Activated naive CD4-positive, alpha-beta T cell treated with anti-CD3 and anti-CD28 coated beads, Interleukin-2, amount 50 U/mL, for 24 hours (primary cell): Measurements from ENCODE around the gene MYH10.
A peak's percentile ranks its signal among the peaks of the same experiment; 100 is the strongest.

Experiments used
- H3K27ac Mint-ChIP-seq: one replicate; pipeline ENCODE4 v1.8.0; 2021; ENCODE audit warnings: mild to moderate bottlenecking, mixed read lengths
- H3K27me3 Mint-ChIP-seq: one replicate; pipeline ENCODE4 v1.8.0; 2021; ENCODE audit warnings: mixed read lengths
- H3K36me3 Mint-ChIP-seq: one replicate; pipeline ENCODE4 v1.8.0; 2021; ENCODE audit warnings: mixed read lengths
- H3K4me1 Mint-ChIP-seq: one replicate; pipeline ENCODE4 v1.8.0; 2021; ENCODE audit warnings: mixed read lengths
- H3K4me3 Mint-ChIP-seq: one replicate; pipeline ENCODE4 v1.8.0; 2021; ENCODE audit warnings: mild to moderate bottlenecking, mixed read lengths
- H3K9me3 Mint-ChIP-seq: one replicate; pipeline ENCODE4 v1.8.0; 2021; ENCODE audit warnings: mixed read lengths

The MYH10 gene

DNA sequence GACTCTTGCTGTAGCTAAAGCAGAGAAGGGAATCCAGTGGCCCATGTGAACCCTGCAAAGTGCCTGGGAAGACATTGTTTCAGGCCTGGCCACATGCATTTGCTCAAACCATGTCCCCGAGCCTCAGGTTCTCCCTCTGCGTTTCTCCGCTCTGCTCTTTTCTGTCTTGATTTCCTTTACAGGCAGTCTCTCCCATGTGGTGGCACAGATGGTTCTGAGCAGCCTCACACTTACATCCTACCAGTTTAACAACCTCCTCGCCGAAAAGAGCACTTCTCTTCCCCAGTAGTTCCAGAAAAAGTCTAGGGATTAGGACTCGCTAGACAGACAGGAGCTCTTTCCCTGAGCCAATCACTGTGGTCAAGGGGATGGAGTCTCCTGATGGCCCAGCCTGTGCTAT is 28.3 kb upstream of the MYH10 start:
- H3K27ac Mint-ChIP-seq, result no peak overlapping the region
- H3K27me3 Mint-ChIP-seq, result no peaks in the 10 kb centered on the region
- H3K4me3 Mint-ChIP-seq, result no peak overlapping the region
- no peaks in the 10 kb centered on the region for H3K36me3 Mint-ChIP-seq
- H3K9me3 Mint-ChIP-seq, result peaks cover 5% of the 10 kb centered on the region
- no peaks in the 10 kb centered on the region for H3K4me1 Mint-ChIP-seq

- Mint-ChIP-seq H3K36me3 (no peaks in the 10 kb centered on the region), H3K27me3 (no peaks in the 10 kb centered on the region), H3K27ac (no peak overlapping the region), H3K9me3 (peaks cover 5% of the 10 kb centered on the region), H3K4me3 (no peak overlapping the region), H3K4me1 (no peaks in the 10 kb centered on the region)
Measured at GRCh38 chr17:8656693-8657092, 26.2 kb upstream of the MYH10 start.

- H3K9me3 Mint-ChIP-seq, result peaks cover 5% of the 10 kb centered on the region
- H3K4me1 Mint-ChIP-seq, result no peaks in the 10 kb centered on the region
- H3K36me3 Mint-ChIP-seq, result no peaks in the 10 kb centered on the region
- H3K27ac Mint-ChIP-seq, result no peak overlapping the region
- no peak overlapping the region for H3K4me3 Mint-ChIP-seq
- H3K27me3 Mint-ChIP-seq, result peaks cover 5% of the 10 kb centered on the region
Measured at GRCh38 chr17:8654822-8655221, 24.3 kb upstream of the MYH10 start.

GRCh38 chr17:8651013-8651412 is 20.5 kb upstream of the MYH10 start:
- Mint-ChIP-seq H3K27ac (no peak overlapping the region), H3K9me3 (no peaks in the 10 kb centered on the region), H3K36me3 (no peaks in the 10 kb centered on the region), H3K4me3 (no peak overlapping the region), H3K27me3 (peaks cover 9% of the 10 kb centered on the region), H3K4me1 (no peaks in the 10 kb centered on the region)

GRCh38 chr17:8650119-8650499 is 19.6 kb upstream of the MYH10 start:
- Mint-ChIP-seq H3K4me1 (no peaks in the 10 kb centered on the region), H3K36me3 (no peaks in the 10 kb centered on the region), H3K27me3 (peaks cover 11% of the 10 kb centered on the region), H3K9me3 (no peaks in the 10 kb centered on the region), H3K4me3 (no peak overlapping the region), H3K27ac (no peak overlapping the region)

GRCh38 chr17:8649157-8650118 is 18.9 kb upstream of the MYH10 start:
- H3K4me1 Mint-ChIP-seq, result no peaks in the 10 kb centered on the region
- H3K4me3 Mint-ChIP-seq, result no peak overlapping the region
- H3K27me3 Mint-ChIP-seq, result peaks cover 11% of the 10 kb centered on the region
- H3K36me3 Mint-ChIP-seq, result no peaks in the 10 kb centered on the region
- no peaks in the 10 kb centered on the region for H3K9me3 Mint-ChIP-seq
- H3K27ac Mint-ChIP-seq, result no peak overlapping the region

- Mint-ChIP-seq H3K27me3 (peaks cover 15% of the 10 kb centered on the region), H3K27ac (no peak overlapping the region), H3K4me3 (no peak overlapping the region), H3K36me3 (no peaks in the 10 kb centered on the region), H3K9me3 (no peaks in the 10 kb centered on the region), H3K4me1 (no peaks in the 10 kb centered on the region)
Measured at GRCh38 chr17:8647956-8648355, 17.4 kb upstream of the MYH10 start.

DNA sequence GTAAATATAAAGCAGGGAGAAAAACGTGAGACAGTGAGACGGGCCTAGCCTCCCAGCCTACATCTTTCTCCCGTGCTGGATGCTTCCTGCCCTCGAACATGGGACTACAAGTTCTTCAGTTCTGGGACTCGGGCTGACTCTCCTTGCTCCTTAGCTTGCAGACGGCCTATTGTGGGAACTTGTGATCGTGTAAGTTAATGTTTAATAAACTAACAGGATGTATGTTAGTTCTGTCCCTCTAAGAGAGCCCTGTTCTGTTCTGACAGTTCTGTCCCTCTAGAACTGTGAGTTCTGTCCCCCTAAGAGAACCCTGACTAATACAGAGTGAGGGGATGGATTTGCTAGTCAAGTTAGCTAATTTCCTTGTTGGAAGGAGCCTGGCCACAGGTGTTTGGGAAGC is 16.7 kb upstream of the MYH10 start:
- no peaks in the 10 kb centered on the region for H3K4me1 Mint-ChIP-seq
- H3K9me3 Mint-ChIP-seq, result no peaks in the 10 kb centered on the region
- no peaks in the 10 kb centered on the region for H3K36me3 Mint-ChIP-seq
- H3K4me3 Mint-ChIP-seq, result no peak overlapping the region
- no peak overlapping the region for H3K27ac Mint-ChIP-seq
- H3K27me3 Mint-ChIP-seq, result peaks cover 15% of the 10 kb centered on the region

GRCh38 chr17:8644507-8644902 is 14.0 kb upstream of the MYH10 start:
- no peaks in the 10 kb centered on the region for H3K4me1 Mint-ChIP-seq
- H3K27me3 Mint-ChIP-seq, result peaks cover 11% of the 10 kb centered on the region
- H3K27ac Mint-ChIP-seq, result no peak overlapping the region
- no peaks in the 10 kb centered on the region for H3K9me3 Mint-ChIP-seq
- H3K4me3 Mint-ChIP-seq, result no peak overlapping the region
- no peaks in the 10 kb centered on the region for H3K36me3 Mint-ChIP-seq

DNA sequence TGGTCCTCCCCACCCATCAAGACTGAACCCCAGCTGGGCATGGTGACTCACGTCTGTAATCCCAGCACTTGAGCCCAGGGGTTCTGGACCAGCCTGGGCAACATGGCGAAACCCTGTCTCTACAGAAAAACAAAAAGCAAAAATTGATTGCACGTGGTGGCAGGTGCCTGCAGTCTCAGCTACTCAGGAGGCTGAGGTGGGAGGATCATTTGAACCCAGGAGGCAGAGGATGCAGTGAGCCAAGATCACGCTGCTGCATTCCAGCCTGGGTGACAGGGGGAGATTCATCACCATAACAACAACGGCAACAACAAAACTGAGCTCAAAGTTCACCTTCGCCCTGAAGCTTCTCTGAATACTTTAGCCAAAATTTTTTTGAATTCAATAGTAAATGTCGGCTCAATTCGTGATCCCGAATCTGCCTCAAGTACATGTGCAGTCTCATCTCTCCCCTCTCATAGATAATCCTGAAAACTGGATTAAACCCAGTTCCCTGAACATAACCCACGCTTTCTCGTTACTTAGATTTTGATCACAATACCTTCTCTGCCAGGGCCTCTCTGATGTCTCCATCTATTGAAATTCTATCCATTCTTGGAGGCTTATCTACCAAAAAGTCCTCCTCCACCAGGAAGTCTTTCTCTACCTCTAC is 13.5 kb upstream of the MYH10 start:
- Mint-ChIP-seq H3K36me3 (no peaks in the 10 kb centered on the region), H3K27ac (no peak overlapping the region), H3K4me1 (no peaks in the 10 kb centered on the region), H3K9me3 (no peaks in the 10 kb centered on the region), H3K27me3 (peaks cover 11% of the 10 kb centered on the region), H3K4me3 (no peak overlapping the region)

- Mint-ChIP-seq H3K27ac (no peak overlapping the region), H3K9me3 (no peaks in the 10 kb centered on the region), H3K4me1 (no peaks in the 10 kb centered on the region), H3K27me3 (peaks cover 10% of the 10 kb centered on the region), H3K36me3 (no peaks in the 10 kb centered on the region), H3K4me3 (no peak overlapping the region)
Measured at GRCh38 chr17:8639709-8640108, 9.2 kb upstream of the MYH10 start.

DNA sequence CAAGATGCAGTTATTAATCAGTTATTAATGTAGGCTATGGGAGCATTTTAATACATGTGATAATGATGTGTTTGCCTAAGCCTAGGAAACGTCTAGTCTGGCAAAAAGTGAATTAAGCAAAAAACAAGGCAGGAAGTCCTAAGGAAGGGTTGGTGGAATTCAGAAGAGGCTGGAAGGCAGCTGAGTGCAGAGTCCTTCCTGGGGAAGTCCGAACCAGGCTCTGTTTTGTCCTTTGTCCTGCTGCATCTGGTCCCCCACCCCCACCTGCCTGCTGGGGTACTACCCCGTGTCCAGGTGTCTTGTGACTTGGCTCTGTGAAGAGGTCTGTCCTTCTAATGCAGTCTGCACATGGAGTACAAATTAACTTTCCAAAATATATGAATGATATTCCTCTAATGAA is 1.5 kb upstream of the MYH10 start:
- no peak overlapping the region for H3K4me3 Mint-ChIP-seq
- peaks cover 18% of the 10 kb centered on the region for H3K4me1 Mint-ChIP-seq
- no peak overlapping the region for H3K27ac Mint-ChIP-seq
- no peaks in the 10 kb centered on the region for H3K9me3 Mint-ChIP-seq
- H3K27me3 Mint-ChIP-seq, result peaks cover 30% of the 10 kb centered on the region
- H3K36me3 Mint-ChIP-seq, result no peaks in the 10 kb centered on the region

- H3K9me3 Mint-ChIP-seq, result no peaks in the 10 kb centered on the region
- H3K36me3 Mint-ChIP-seq, result no peaks in the 10 kb centered on the region
- peaks cover 28% of the 10 kb centered on the region for H3K27me3 Mint-ChIP-seq
- H3K27ac Mint-ChIP-seq, result no peak overlapping the region
- peak overlapping the region; percentile 62 for H3K4me3 Mint-ChIP-seq
- peaks cover 18% of the 10 kb centered on the region for H3K4me1 Mint-ChIP-seq
Measured at GRCh38 chr17:8631554-8631877, 991 bp upstream of the MYH10 start.

- peaks cover 18% of the 10 kb centered on the region for H3K4me1 Mint-ChIP-seq
- peaks cover 27% of the 10 kb centered on the region for H3K27me3 Mint-ChIP-seq
- H3K9me3 Mint-ChIP-seq, result no peaks in the 10 kb centered on the region
- peak overlapping the region; percentile 97 for H3K4me3 Mint-ChIP-seq
- no peaks in the 10 kb centered on the region for H3K36me3 Mint-ChIP-seq
- H3K27ac Mint-ChIP-seq, result peak overlapping the region; percentile 86
Measured at GRCh38 chr17:8630802-8631553, 453 bp upstream of the MYH10 start.

- Mint-ChIP-seq H3K36me3 (no peaks in the 10 kb centered on the region), H3K4me3 (peak overlapping the region; percentile 97), H3K9me3 (no peaks in the 10 kb centered on the region), H3K27me3 (peaks cover 27% of the 10 kb centered on the region), H3K4me1 (peaks cover 18% of the 10 kb centered on the region), H3K27ac (no peak overlapping the region)
Measured at GRCh38 chr17:8629371-8630226, 926 bp downstream of the MYH10 start.
